Endothelial cell of umbilical vein (primary cell): ENCODE results near the gene RABEP2.

ENCODE experiments used
- EZH2 ChIP-seq: IDR thresholded peaks from 2 replicates; pipeline ENCODE4 v1.6.1; 2012; ENCODE audit warnings: borderline replicate concordance, low read depth, mild to moderate bottlenecking, moderate library complexity, low read length, inconsistent platforms; ENCODE audit not compliant: severe bottlenecking
- FOS ChIP-seq: IDR thresholded peaks from 2 replicates; pipeline ENCODE4 v1.6.1; 2011; ENCODE audit warnings: mild to moderate bottlenecking, low read length, moderate library complexity, borderline replicate concordance; ENCODE audit not compliant: insufficient read depth
- JUN ChIP-seq: IDR thresholded peaks from 2 replicates; pipeline ENCODE4 v1.6.1; 2011; ENCODE audit warnings: borderline replicate concordance, low read depth; ENCODE audit not compliant: insufficient read length, insufficient read depth
- POLR2A ChIP-seq: IDR thresholded peaks from 2 replicates; pipeline ENCODE4 v1.6.1; 2012; ENCODE audit warnings: low read depth, mild to moderate bottlenecking, control low read depth, low read length
- POLR2AphosphoS5 ChIP-seq: IDR thresholded peaks from 2 replicates; pipeline ENCODE4 v1.6.1; 2012; ENCODE audit warnings: low read depth, mild to moderate bottlenecking, control low read depth, low read length, moderate library complexity; ENCODE audit not compliant: insufficient read depth
- TF ChIP-seq, protein P1 (sequence below), 2 donors: IDR thresholded peaks; 1 replicate in 1 of 2; 2 replicates in 1 of 2; pipeline ENCODE4 v1.5.1; 2011; ENCODE audit warnings: low read length in 2 of 2, mild to moderate bottlenecking in 2 of 2, moderate library complexity in 2 of 2, control low read depth in 1 of 2, inconsistent platforms in 1 of 2, low read depth in 1 of 2; ENCODE audit not compliant: insufficient read depth in 1 of 2; ENCODE audit errors: extremely low read depth in 1 of 2
- TF ChIP-seq, protein P2 (sequence below): IDR thresholded peaks from 2 replicates; pipeline ENCODE4 v1.6.1; 2011; ENCODE audit not compliant: insufficient read depth, insufficient read length

DNA sequence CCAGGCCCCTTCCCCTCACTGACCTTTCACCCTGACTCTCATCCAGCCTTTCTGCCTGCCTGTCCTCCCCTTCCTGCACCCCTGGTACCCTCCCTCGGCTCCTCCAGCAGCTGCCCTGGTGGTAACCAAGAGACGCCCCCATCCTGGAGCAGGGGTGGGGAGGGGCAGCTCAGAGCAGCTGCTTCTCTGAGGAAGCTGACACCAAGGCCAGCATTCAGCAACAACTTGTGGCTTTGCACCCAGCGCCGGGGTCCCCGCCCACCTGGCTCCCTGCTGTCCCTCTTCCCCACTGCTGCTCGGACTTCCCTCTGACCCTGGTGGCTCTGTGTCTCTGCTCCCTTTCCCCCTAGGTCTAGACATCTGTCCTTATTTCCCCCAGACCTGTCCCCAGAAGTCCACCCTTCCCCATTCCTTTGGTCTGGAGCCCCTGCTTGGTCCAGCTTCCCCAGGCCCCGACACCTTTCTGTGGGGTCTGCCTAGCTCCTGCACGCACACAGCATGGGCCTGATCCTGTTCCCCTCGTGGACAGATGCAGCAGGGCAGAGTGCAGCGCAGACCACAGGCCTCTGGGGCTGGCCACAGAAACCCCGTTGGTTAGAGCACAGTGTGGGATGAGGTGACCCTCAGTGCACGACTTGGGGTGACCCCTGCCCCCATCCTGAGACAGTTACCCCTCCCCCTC, 47.9 kb downstream of the RABEP2 start:
- TF ChIP-seq, protein P1, sequence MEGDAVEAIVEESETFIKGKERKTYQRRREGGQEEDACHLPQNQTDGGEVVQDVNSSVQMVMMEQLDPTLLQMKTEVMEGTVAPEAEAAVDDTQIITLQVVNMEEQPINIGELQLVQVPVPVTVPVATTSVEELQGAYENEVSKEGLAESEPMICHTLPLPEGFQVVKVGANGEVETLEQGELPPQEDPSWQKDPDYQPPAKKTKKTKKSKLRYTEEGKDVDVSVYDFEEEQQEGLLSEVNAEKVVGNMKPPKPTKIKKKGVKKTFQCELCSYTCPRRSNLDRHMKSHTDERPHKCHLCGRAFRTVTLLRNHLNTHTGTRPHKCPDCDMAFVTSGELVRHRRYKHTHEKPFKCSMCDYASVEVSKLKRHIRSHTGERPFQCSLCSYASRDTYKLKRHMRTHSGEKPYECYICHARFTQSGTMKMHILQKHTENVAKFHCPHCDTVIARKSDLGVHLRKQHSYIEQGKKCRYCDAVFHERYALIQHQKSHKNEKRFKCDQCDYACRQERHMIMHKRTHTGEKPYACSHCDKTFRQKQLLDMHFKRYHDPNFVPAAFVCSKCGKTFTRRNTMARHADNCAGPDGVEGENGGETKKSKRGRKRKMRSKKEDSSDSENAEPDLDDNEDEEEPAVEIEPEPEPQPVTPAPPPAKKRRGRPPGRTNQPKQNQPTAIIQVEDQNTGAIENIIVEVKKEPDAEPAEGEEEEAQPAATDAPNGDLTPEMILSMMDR (IDR thresholded peaks at IDR 0.05; ENCODE audit: extremely low read depth in 1 of 2, insufficient read depth in 1 of 2, low read depth in 1 of 2, low read length in 2 of 2), result no peak
- TF ChIP-seq POLR2A (no peak), EZH2 (no peak), JUN (no peak), POLR2AphosphoS5 (no peak), FOS (no peak)
- TF ChIP-seq, protein P2, sequence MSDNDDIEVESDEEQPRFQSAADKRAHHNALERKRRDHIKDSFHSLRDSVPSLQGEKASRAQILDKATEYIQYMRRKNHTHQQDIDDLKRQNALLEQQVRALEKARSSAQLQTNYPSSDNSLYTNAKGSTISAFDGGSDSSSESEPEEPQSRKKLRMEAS, result no peak
